ENCODE measurements around the gene PPP1R16B.

- TF ChIP-seq POLR2AphosphoS5 (IDR thresholded peaks at IDR 0.05) = no peak
- no peak for TF ChIP-seq CTCF (IDR thresholded peaks at IDR 0.05; ENCODE audit: poor library complexity, severe bottlenecking)
- TF ChIP-seq RAD21 (conservative IDR thresholded peaks at IDR 0.05) = no peak
- TF ChIP-seq TAF1 (IDR thresholded peaks at IDR 0.05; ENCODE audit: low read depth) = no peak
- TF ChIP-seq REST (IDR thresholded peaks at IDR 0.05; ENCODE audit: borderline replicate concordance) = no peak
- TF ChIP-seq MXI1 (conservative IDR thresholded peaks at IDR 0.05; ENCODE audit: poor library complexity, severe bottlenecking) = no peak
- no peak for TF ChIP-seq EZH2 (IDR thresholded peaks at IDR 0.05; ENCODE audit: borderline replicate concordance, insufficient read depth, low read length, poor library complexity, severe bottlenecking)
- TF ChIP-seq EP300 (conservative IDR thresholded peaks at IDR 0.05; ENCODE audit: poor library complexity, severe bottlenecking) = no peak
Observed at GRCh38 chr20:38932457-38933120, 127.1 kb downstream of the PPP1R16B start.
